B cell (primary cell): Measurements from ENCODE around the gene AMH. TPM values are rescaled to one million over a fixed set of nuclear protein-coding genes. Genes with fewer than 3 reads are reported as not detected.

Source experiments
- ATAC-seq: fragments of 200-7000 bp; cut with Tn5 transposase; one replicate; pipeline ENCODE4 v1.10.0; 2021; ENCODE audit warnings: low read depth, mild to moderate bottlenecking, moderate number of reproducible peaks, moderate library complexity
- CTCF ChIA-PET: fragments of 350-600 bp; sonication (Branson Sonifier 250); formaldehyde crosslinking; loops from one replicate; lab custom pipeline; 2021; ENCODE audit warnings: antibody characterized with exemption, inconsistent platforms; lab: Charles Lee
- POLR2A ChIA-PET: fragments of 350-600 bp; sonication (Branson Sonifier 250); formaldehyde crosslinking; loops from one replicate; lab custom pipeline; 2021; ENCODE audit warnings: antibody characterized with exemption; lab: Charles Lee
- DNase-seq: peaks from one replicate; pipeline ENCODE4 v3.0.0; 2013
- H2AFZ ChIP-seq: 2 replicates; pipeline ENCODE4 v1.6.1; 2012; ENCODE audit warnings: mild to moderate bottlenecking, low read depth, low read length; ENCODE audit not compliant: insufficient read depth, poor library complexity, severe bottlenecking
- H3K27ac ChIP-seq, 2 donors: 1 replicate in 1 of 2; 2 replicates in 1 of 2; pipeline ENCODE4 v1.5.1; 2012 to 2013; ENCODE audit warnings: low read length in 2 of 2, mild to moderate bottlenecking in 2 of 2, moderate library complexity in 1 of 2
- H3K27me3 ChIP-seq, 4 experiments: fragments of 200-600 bp in 1 of 4; sonication (generic) in 1 of 4; replicated peaks in 1 of 4; 1 replicate in 2 of 4; 2 replicates in 2 of 4; pipeline versions ENCODE4 v1.6.1 to v1.7.0; 2013 to 2016; ENCODE audit warnings: low read length in 3 of 4, mild to moderate bottlenecking in 2 of 4, mixed read lengths in 1 of 4, moderate library complexity in 1 of 4; ENCODE audit not compliant: insufficient read depth in 4 of 4, control insufficient read depth in 3 of 4; ENCODE audit errors: control extremely low read depth in 1 of 4
- H3K36me3 ChIP-seq, 2 experiments: replicated peaks in 1 of 2; 1 replicate in 1 of 2; 2 replicates in 1 of 2; pipeline versions ENCODE4 v1.6.1 to v1.7.1; 2013; ENCODE audit warnings: low read length in 1 of 2; ENCODE audit not compliant: insufficient read depth in 2 of 2, control insufficient read depth in 1 of 2; ENCODE audit errors: control extremely low read depth in 1 of 2, extremely low read depth in 1 of 2
- H3K4me1 ChIP-seq, 2 donors: fragments of 200-600 bp in 1 of 2; sonication (generic) in 1 of 2; 1 replicate in 1 of 2; 2 replicates in 1 of 2; pipeline versions ENCODE4 v1.5.1 to v1.6.1; 2013 to 2017; ENCODE audit warnings: low read length in 2 of 2; ENCODE audit not compliant: control insufficient read depth in 2 of 2, insufficient read depth in 2 of 2
- H3K4me2 ChIP-seq: replicated peaks from 2 replicates; pipeline ENCODE3; 2012; ENCODE audit warnings: mild to moderate bottlenecking, low read depth, low read length; ENCODE audit not compliant: poor library complexity, severe bottlenecking
- H3K4me3 ChIP-seq, 5 experiments: fragments of 200-600 bp in 1 of 5; sonication (generic) in 1 of 5; 1 replicate in 3 of 5; 2 replicates in 2 of 5; pipeline versions ENCODE4 v1.5.1 to v1.7.0; 2011 to 2016; ENCODE audit warnings: low read length in 4 of 5, mild to moderate bottlenecking in 4 of 5, low read depth in 2 of 5, control low read depth in 1 of 5, moderate library complexity in 1 of 5; ENCODE audit not compliant: insufficient read depth in 1 of 5; ENCODE audit errors: control extremely low read depth in 1 of 5, extremely low read depth in 1 of 5
- H3K79me2 ChIP-seq: fragments of 200-600 bp; sonication (generic); one replicate; pipeline ENCODE4 v1.6.0; 2016; ENCODE audit warnings: low read length; ENCODE audit not compliant: control insufficient read depth, insufficient read depth
- H3K9ac ChIP-seq: fragments of 200-600 bp; sonication (generic); 2 replicates; pipeline ENCODE4 v1.6.1; 2017; ENCODE audit warnings: mild to moderate bottlenecking, low read length, moderate library complexity
- H3K9me3 ChIP-seq, 3 donors: one replicate each; pipeline versions ENCODE4 v1.6.1 to v1.7.1; 2013; ENCODE audit warnings: low read length in 2 of 3; ENCODE audit not compliant: control insufficient read depth in 2 of 3, insufficient read depth in 1 of 3; ENCODE audit errors: control extremely low read depth in 1 of 3
- H4K20me1 ChIP-seq: 2 replicates; pipeline ENCODE4 v1.6.0; 2012; ENCODE audit warnings: mild to moderate bottlenecking, low read length; ENCODE audit not compliant: insufficient read depth, control insufficient read depth, poor library complexity, severe bottlenecking
- H3K27ac Mint-ChIP-seq: one replicate; pipeline ENCODE4 v1.8.0; 2021; ENCODE audit warnings: mixed read lengths
- H3K27me3 Mint-ChIP-seq: one replicate; pipeline ENCODE4 v1.8.0; 2021; ENCODE audit warnings: mixed read lengths
- H3K4me1 Mint-ChIP-seq: one replicate; pipeline ENCODE4 v1.8.0; 2021; ENCODE audit warnings: mixed read lengths
- H3K4me3 Mint-ChIP-seq: one replicate; pipeline ENCODE4 v1.8.0; 2021; ENCODE audit warnings: mixed read lengths
- H3K9me3 Mint-ChIP-seq: one replicate; pipeline ENCODE4 v1.8.0; 2022; ENCODE audit warnings: mixed read lengths; ENCODE audit not compliant: insufficient read depth
- EZH2 ChIP-seq: IDR thresholded peaks from 2 replicates; pipeline ENCODE4 v1.6.1; 2012; ENCODE audit warnings: borderline replicate concordance, low read depth, mild to moderate bottlenecking, moderate library complexity, low read length; ENCODE audit not compliant: insufficient read depth, poor library complexity, severe bottlenecking
- WGBS: methylation state at CpG from one replicate; pipeline ENCODE4 v1.1.5; 2013; ENCODE audit warnings: missing lambda C conversion rate; ENCODE audit not compliant: insufficient coverage; 5-methylcytosine and 5-hydroxymethylcytosine counted together
- intact Hi-C: fragments of 100-400 bp; cut with micrococcal nuclease; formaldehyde crosslinking; loops from one replicate; pipeline ENCODE4 v1.10.0; 2022
- polyA plus RNA-seq: library from polyadenylated mRNA; depleted of rRNA; stranded (reverse); fragments of >200 nt; gene quantifications from 2 replicates; pipeline ENCODE4 v1.2.3, GENCODE V29; 2012
- total RNA-seq, 2 donors: library from RNA; stranded (reverse); fragments of 120-200 nt in 1 of 2; gene quantifications; 1 replicate in 1 of 2; 2 replicates in 1 of 2; pipeline versions ENCODE4 v1.2.3 to v1.2.4, GENCODE V29; 2013 to 2022
- TF ChIP-seq, protein P1 (sequence below): fragments of 200-600 bp; IDR thresholded peaks from one replicate; pipeline ENCODE4 v1.8.0; 2022; ENCODE audit warnings: antibody characterized with exemption, mild to moderate bottlenecking

The AMH gene
- total and polyA plus RNA-seq, 2 donors (not counting 1 experiment from before 2014, with no cell fraction given): 1.5 to 4.5 TPM

DNA sequence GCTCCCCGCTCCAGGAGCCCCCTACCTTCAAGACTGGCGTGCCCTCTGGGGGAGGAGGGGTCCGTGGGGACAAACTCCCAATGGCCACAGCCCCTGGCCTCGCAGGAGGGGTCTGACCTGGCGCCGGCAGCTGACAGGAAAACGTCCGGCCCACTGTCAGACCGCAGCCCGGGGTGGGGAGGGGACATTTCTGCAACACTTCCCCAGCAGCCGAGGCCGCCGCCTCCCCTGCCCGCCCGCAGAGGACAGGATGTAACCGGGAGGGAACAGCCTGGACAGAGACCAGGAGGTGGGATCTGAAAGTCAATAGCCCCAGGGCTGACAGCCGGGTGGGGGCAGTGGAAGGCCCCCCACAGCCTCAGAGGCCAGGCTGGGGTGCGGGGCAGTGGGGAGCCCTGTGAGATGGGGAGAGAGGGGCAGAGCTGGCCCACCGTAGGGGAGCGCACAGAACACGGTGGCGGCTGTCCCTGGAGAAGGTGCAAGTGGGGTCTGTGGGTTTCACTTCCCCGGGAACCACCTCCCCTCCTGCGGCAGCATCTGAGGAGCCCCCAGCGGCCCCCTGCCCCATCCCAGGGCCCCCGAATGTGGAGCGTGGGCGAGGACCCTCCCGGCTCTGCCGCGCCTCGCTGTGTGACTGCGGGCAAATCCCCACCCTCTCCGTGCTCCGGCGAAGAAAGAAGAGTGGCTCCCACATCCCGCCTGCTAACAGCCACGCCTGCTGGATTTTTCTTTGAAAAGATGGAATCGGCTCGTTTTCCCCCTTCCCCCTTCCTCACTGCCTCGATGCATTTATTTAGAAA lies 33.1 kb downstream of the AMH start, which contains the start of gene PEAK3:
PEAK3 (minus strand) TSS at position 114 of the 800 bp plus-strand sequence. CDS start 1,244 bp downstream, outside the sequence.
- Mint-ChIP-seq H3K4me1 (peaks cover 23% of the 10 kb centered on the region), H3K27me3 (no peaks in the 10 kb centered on the region), H3K4me3 (peak within 1 kb of the TSS; percentile 78), H3K27ac (peak within 1 kb of the TSS; percentile 88), H3K9me3 (no peaks in the 10 kb centered on the region)
- peak; percentile 61 for DNase-seq
- H3K27me3 ChIP-seq: no peaks in the 10 kb centered on the region
- intact Hi-C loops: no loop called here
- no peaks in the 10 kb centered on the region for H3K9me3 ChIP-seq
- H3K4me3 ChIP-seq: peak within 1 kb of the TSS in 4 of 5 experiments; percentile 38 to 60 (median 41)
- peak within 1 kb of the TSS; percentile 22 for H2AFZ ChIP-seq
- peaks cover 30% of the 10 kb centered on the region for H3K79me2 ChIP-seq
- ChIA-PET POLR2A (interaction anchor here (0.5 to 1.4 kb wide), 5 partner anchors 12 to 226 kb away, joined by 3 to 4 read pairs (median 3); no protein-coding TSS in a partner anchor), CTCF (interaction anchor here (0.7 to 1.6 kb wide), 4 partner anchors 24 to 675 kb away, joined by 3 to 5 read pairs (median 4); no protein-coding TSS in a partner anchor)
- H3K4me2 ChIP-seq: peak within 1 kb of the TSS; percentile 88
- no peaks in the 10 kb centered on the region for H3K36me3 ChIP-seq
- H4K20me1 ChIP-seq: no peaks in the 10 kb centered on the region
- peak within 1 kb of the TSS; percentile 63 for H3K9ac ChIP-seq
- peaks cover 16 to 36% of the 10 kb centered on the region in 2 donors for H3K4me1 ChIP-seq
- ATAC-seq: peak; percentile 63
- 3% methylated on average over 35 of the region's 41 CpGs for WGBS
- no peak for TF ChIP-seq EZH2
- TF ChIP-seq, protein P1, sequence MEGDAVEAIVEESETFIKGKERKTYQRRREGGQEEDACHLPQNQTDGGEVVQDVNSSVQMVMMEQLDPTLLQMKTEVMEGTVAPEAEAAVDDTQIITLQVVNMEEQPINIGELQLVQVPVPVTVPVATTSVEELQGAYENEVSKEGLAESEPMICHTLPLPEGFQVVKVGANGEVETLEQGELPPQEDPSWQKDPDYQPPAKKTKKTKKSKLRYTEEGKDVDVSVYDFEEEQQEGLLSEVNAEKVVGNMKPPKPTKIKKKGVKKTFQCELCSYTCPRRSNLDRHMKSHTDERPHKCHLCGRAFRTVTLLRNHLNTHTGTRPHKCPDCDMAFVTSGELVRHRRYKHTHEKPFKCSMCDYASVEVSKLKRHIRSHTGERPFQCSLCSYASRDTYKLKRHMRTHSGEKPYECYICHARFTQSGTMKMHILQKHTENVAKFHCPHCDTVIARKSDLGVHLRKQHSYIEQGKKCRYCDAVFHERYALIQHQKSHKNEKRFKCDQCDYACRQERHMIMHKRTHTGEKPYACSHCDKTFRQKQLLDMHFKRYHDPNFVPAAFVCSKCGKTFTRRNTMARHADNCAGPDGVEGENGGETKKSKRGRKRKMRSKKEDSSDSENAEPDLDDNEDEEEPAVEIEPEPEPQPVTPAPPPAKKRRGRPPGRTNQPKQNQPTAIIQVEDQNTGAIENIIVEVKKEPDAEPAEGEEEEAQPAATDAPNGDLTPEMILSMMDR: no peak
- peak within 1 kb of the TSS; percentile 4 to 32 for H3K27ac ChIP-seq

- no peak overlapping the region for H2AFZ ChIP-seq
- no peak overlapping the region for H3K9ac ChIP-seq
- no peak overlapping the region for H3K27ac ChIP-seq
- H3K4me3 ChIP-seq: no peak overlapping the region
- ChIA-PET POLR2A (interaction anchor here (0.6 to 1.4 kb wide), 3 partner anchors 12 to 419 kb away, joined by 3 to 4 read pairs (median 3); no protein-coding TSS in a partner anchor), CTCF (interaction anchor here (1.2 to 1.6 kb wide), 3 partner anchors 25 to 109 kb away, joined by 3 to 5 read pairs (median 4); no protein-coding TSS in a partner anchor)
- DNase-seq (no peak), ATAC-seq (no peak)
- intact Hi-C loops: no loop called here
- H3K79me2 ChIP-seq: peaks cover 27% of the 10 kb centered on the region
- 88% methylated on average over 9 of the region's 11 CpGs for WGBS
- Mint-ChIP-seq H3K9me3 (no peaks in the 10 kb centered on the region), H3K4me1 (peaks cover 29% of the 10 kb centered on the region), H3K4me3 (peak overlapping the region; percentile 58), H3K27me3 (no peaks in the 10 kb centered on the region), H3K27ac (peak overlapping the region; percentile 63)
- peak overlapping the region; percentile 88 for H3K4me2 ChIP-seq
- no peaks in the 10 kb centered on the region for H3K36me3 ChIP-seq
- TF ChIP-seq, protein P1: no peak
- TF ChIP-seq EZH2: no peak
- H3K9me3 ChIP-seq: no peaks in the 10 kb centered on the region
- H4K20me1 ChIP-seq: no peaks in the 10 kb centered on the region
- H3K4me1 ChIP-seq: peaks cover 22 to 39% of the 10 kb centered on the region in 2 donors
- H3K27me3 ChIP-seq: no peaks in the 10 kb centered on the region
Observed at GRCh38 chr19:2282862-2283237, 33.7 kb downstream of the AMH start.
